ENCODE results near the gene POU3F1.

GRCh38 chr1:38052750-38053415 is 6.3 kb upstream of the POU3F1 start:
- TF ChIP-seq, protein P1, sequence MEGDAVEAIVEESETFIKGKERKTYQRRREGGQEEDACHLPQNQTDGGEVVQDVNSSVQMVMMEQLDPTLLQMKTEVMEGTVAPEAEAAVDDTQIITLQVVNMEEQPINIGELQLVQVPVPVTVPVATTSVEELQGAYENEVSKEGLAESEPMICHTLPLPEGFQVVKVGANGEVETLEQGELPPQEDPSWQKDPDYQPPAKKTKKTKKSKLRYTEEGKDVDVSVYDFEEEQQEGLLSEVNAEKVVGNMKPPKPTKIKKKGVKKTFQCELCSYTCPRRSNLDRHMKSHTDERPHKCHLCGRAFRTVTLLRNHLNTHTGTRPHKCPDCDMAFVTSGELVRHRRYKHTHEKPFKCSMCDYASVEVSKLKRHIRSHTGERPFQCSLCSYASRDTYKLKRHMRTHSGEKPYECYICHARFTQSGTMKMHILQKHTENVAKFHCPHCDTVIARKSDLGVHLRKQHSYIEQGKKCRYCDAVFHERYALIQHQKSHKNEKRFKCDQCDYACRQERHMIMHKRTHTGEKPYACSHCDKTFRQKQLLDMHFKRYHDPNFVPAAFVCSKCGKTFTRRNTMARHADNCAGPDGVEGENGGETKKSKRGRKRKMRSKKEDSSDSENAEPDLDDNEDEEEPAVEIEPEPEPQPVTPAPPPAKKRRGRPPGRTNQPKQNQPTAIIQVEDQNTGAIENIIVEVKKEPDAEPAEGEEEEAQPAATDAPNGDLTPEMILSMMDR (IDR thresholded peaks at IDR 0.05; ENCODE audit: low read depth, low read length, poor library complexity, severe bottlenecking): no peak
- TF ChIP-seq EZH2phosphoT487 (IDR thresholded peaks at IDR 0.05; ENCODE audit: borderline replicate concordance, low read length): no peak
